NT2/D1 (cell line): ENCODE data around the gene SOX5.

Experiments used
- SUZ12 ChIP-seq: IDR thresholded peaks from 2 replicates; pipeline ENCODE4 v1.6.1; 2011; ENCODE audit not compliant: insufficient read length, insufficient read depth; ENCODE audit errors: extremely low read depth
- YY1 ChIP-seq: IDR thresholded peaks from 2 replicates; pipeline ENCODE4 v1.6.1; 2011; ENCODE audit not compliant: insufficient read length, insufficient read depth
- ZNF274 ChIP-seq: IDR thresholded peaks from 2 replicates; pipeline ENCODE4 v1.6.1; 2011; ENCODE audit warnings: mild to moderate bottlenecking, low read depth, low read length

DNA sequence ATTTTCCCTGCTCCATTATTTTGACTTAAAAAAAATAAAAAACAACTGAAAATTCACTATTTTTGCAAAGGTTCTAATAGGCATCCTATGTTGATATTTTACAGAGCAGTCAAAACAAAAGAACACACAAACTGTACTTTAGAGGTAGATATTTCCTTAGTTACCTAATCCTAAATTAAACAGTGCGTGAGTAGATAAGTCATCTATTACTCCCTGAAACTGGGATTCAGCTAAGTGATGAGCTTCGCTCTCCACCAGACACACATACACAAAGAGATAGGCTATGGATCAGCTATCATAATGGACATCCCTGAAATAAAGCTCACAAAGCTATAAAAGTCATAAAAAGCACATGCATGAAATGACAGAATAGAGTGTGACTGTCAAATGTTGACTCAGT lies 398.7 kb downstream of the SOX5 start:
- no peak for TF ChIP-seq ZNF274
- no peak for TF ChIP-seq YY1
- no peak for TF ChIP-seq SUZ12
